Osteocyte (in vitro differentiated cells): Measurements from ENCODE around the gene CDH18. TPM values are rescaled to one million over a fixed set of nuclear protein-coding genes. Genes with fewer than 3 reads are reported as not detected.

ENCODE experiments used
- DNase-seq: peaks from one replicate; pipeline ENCODE4 v3.0.0; 2021; ENCODE audit warnings: mixed read lengths; ENCODE audit not compliant: unreplicated experiment; ENCODE audit errors: extremely low spot score
- H3K27ac Mint-ChIP-seq: one replicate; pipeline ENCODE4 v1.8.0; 2021; ENCODE audit warnings: mild to moderate bottlenecking, mixed read lengths; ENCODE audit not compliant: unreplicated experiment
- H3K27me3 Mint-ChIP-seq: one replicate; pipeline ENCODE4 v1.8.0; 2021; ENCODE audit warnings: mixed read lengths; ENCODE audit not compliant: unreplicated experiment
- H3K36me3 Mint-ChIP-seq: one replicate; pipeline ENCODE4 v1.8.0; 2021; ENCODE audit warnings: mixed read lengths; ENCODE audit not compliant: unreplicated experiment
- H3K4me1 Mint-ChIP-seq: one replicate; pipeline ENCODE4 v1.8.0; 2021; ENCODE audit warnings: mixed read lengths; ENCODE audit not compliant: unreplicated experiment
- H3K4me3 Mint-ChIP-seq: one replicate; pipeline ENCODE4 v1.8.0; 2021; ENCODE audit warnings: mild to moderate bottlenecking, moderate library complexity, mixed read lengths; ENCODE audit not compliant: unreplicated experiment
- H3K9me3 Mint-ChIP-seq: one replicate; pipeline ENCODE4 v1.8.0; 2021; ENCODE audit warnings: mixed read lengths; ENCODE audit not compliant: unreplicated experiment
- total RNA-seq: library from RNA; stranded (reverse); gene quantifications from 2 replicates; pipeline ENCODE4 v1.2.1, GENCODE V29; 2021
- TF ChIP-seq, protein P1 (sequence below): fragments of 200-600 bp; sonication (generic); IDR thresholded peaks from 2 replicates; pipeline ENCODE4 v1.5.0; 2021; ENCODE audit warnings: antibody characterized with exemption, mild to moderate bottlenecking, moderate library complexity

The CDH18 gene
- total RNA-seq, 1 donor from 2014 or later, result not detected

DNA sequence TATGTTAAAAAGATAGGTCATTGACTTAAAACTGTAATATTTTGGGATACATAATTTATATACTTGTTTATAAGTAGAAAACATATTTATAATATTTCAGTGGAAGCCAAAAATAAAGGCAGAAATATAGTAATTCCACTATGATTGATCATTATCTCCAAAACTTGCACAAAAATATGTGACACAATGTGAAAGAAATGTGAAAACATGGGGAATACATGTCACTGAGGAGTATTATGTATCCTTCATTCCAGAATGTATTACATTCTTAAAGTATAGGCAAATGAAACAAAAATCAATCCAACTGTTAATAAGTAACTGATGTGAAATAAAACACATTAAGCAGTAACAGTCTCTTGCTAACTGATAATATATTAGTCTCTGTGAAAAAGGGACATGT lies 236.7 kb downstream of the CDH18 start:
- Mint-ChIP-seq H3K36me3 (no peaks in the 10 kb centered on the region), H3K4me1 (no peaks in the 10 kb centered on the region), H3K4me3 (no peak overlapping the region), H3K27ac (no peak overlapping the region), H3K27me3 (no peaks in the 10 kb centered on the region), H3K9me3 (peaks cover 11% of the 10 kb centered on the region)
- TF ChIP-seq, protein P1, sequence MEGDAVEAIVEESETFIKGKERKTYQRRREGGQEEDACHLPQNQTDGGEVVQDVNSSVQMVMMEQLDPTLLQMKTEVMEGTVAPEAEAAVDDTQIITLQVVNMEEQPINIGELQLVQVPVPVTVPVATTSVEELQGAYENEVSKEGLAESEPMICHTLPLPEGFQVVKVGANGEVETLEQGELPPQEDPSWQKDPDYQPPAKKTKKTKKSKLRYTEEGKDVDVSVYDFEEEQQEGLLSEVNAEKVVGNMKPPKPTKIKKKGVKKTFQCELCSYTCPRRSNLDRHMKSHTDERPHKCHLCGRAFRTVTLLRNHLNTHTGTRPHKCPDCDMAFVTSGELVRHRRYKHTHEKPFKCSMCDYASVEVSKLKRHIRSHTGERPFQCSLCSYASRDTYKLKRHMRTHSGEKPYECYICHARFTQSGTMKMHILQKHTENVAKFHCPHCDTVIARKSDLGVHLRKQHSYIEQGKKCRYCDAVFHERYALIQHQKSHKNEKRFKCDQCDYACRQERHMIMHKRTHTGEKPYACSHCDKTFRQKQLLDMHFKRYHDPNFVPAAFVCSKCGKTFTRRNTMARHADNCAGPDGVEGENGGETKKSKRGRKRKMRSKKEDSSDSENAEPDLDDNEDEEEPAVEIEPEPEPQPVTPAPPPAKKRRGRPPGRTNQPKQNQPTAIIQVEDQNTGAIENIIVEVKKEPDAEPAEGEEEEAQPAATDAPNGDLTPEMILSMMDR, result no peak
- no peak for DNase-seq

DNA sequence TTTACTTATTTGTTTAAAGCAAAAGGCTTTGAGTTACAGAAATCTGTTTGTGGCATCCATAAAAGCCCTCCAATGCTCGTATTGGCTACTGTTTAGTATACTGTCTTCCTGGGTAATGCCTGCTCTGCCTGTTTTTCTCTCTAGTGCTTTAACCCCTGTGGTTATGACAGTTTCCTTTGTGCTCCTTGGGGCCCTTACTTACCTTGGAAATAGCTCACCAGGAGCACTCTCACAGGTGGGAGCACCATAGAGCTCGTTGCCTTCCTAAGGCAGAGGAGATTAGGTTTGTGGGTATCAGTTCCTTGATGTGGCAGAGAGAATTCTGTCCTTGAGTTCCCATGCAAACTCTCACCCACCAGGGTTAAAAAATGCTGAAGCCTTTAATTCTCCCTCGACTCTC lies 242.8 kb downstream of the CDH18 start:
- H3K4me1 Mint-ChIP-seq, result no peaks in the 10 kb centered on the region
- H3K4me3 Mint-ChIP-seq, result no peak overlapping the region
- H3K27ac Mint-ChIP-seq, result no peak overlapping the region
- DNase-seq, result no peak
- peaks cover 2% of the 10 kb centered on the region for H3K27me3 Mint-ChIP-seq
- TF ChIP-seq, protein P1, result no peak
- no peaks in the 10 kb centered on the region for H3K36me3 Mint-ChIP-seq
- H3K9me3 Mint-ChIP-seq, result no peaks in the 10 kb centered on the region

- H3K4me3 Mint-ChIP-seq, result no peak overlapping the region
- DNase-seq, result no peak
- TF ChIP-seq, protein P1, result no peak
Measured at GRCh38 chr5:19739671-19740070, 248.3 kb downstream of the CDH18 start.

GRCh38 chr5:19734776-19735175 lies 253.2 kb downstream of the CDH18 start:
- no peaks in the 10 kb centered on the region for H3K4me1 Mint-ChIP-seq
- no peak for DNase-seq
- H3K36me3 Mint-ChIP-seq, result no peaks in the 10 kb centered on the region

More at GRCh38 chr5:19739671-19740070, 248.3 kb downstream of the CDH18 start:
- peaks cover 2% of the 10 kb centered on the region for H3K27me3 Mint-ChIP-seq
- H3K36me3 Mint-ChIP-seq, result no peaks in the 10 kb centered on the region
- H3K4me1 Mint-ChIP-seq, result no peaks in the 10 kb centered on the region
- no peaks in the 10 kb centered on the region for H3K9me3 Mint-ChIP-seq
- H3K27ac Mint-ChIP-seq, result no peak overlapping the region

GRCh38 chr5:19733612-19734495 lies 254.1 kb downstream of the CDH18 start:
- no peak overlapping the region for H3K4me3 Mint-ChIP-seq
- no peak for DNase-seq
- H3K9me3 Mint-ChIP-seq, result no peaks in the 10 kb centered on the region
- H3K36me3 Mint-ChIP-seq, result no peaks in the 10 kb centered on the region
- no peaks in the 10 kb centered on the region for H3K27me3 Mint-ChIP-seq
- no peaks in the 10 kb centered on the region for H3K4me1 Mint-ChIP-seq
- H3K27ac Mint-ChIP-seq, result no peak overlapping the region
- TF ChIP-seq, protein P1, result no peak

More at GRCh38 chr5:19734776-19735175, 253.2 kb downstream of the CDH18 start:
- Mint-ChIP-seq H3K27ac (no peak overlapping the region), H3K9me3 (no peaks in the 10 kb centered on the region), H3K4me3 (no peak overlapping the region), H3K27me3 (no peaks in the 10 kb centered on the region)
- TF ChIP-seq, protein P1, result no peak
